Astrocyte (in vitro differentiated cells and primary cell): ENCODE data around the gene TOGARAM2. TPM values are rescaled to one million over a fixed set of nuclear protein-coding genes. Genes with fewer than 3 reads are reported as not detected.

Experiments
- DNase-seq: peaks from one replicate; pipeline ENCODE4 v3.0.0-alpha.2; 2010; ENCODE audit warnings: low read depth
- FAIRE-seq: peaks from 2 replicates; lab custom pipeline; 2011; peaks lifted over from hg19 to GRCh38; lab: Jason Lieb, UNC
- H2AFZ ChIP-seq: 2 replicates; pipeline ENCODE4 v1.6.0; 2012; ENCODE audit warnings: low read depth, low read length, inconsistent platforms
- H3K27ac ChIP-seq: 2 replicates; pipeline ENCODE4 v1.5.1; 2011; ENCODE audit warnings: low read depth, low read length, inconsistent platforms
- H3K27me3 ChIP-seq: 2 replicates; pipeline ENCODE4 v1.6.0; 2011; ENCODE audit warnings: low read length, inconsistent platforms; ENCODE audit not compliant: insufficient read depth
- H3K36me3 ChIP-seq: 2 replicates; pipeline ENCODE4 v1.5.1; 2011; ENCODE audit warnings: low read length, inconsistent platforms; ENCODE audit not compliant: insufficient read depth
- H3K4me1 ChIP-seq: 2 replicates; pipeline ENCODE4 v1.5.1; 2011; ENCODE audit warnings: low read length, inconsistent platforms; ENCODE audit not compliant: insufficient read depth
- H3K4me2 ChIP-seq: 2 replicates; pipeline ENCODE4 v1.6.0; 2012; ENCODE audit warnings: low read length, inconsistent platforms
- H3K4me3 ChIP-seq: 2 replicates; pipeline ENCODE4 v1.5.1; 2011; ENCODE audit warnings: low read depth, mild to moderate bottlenecking, low read length, inconsistent platforms; ENCODE audit not compliant: insufficient read depth
- H3K79me2 ChIP-seq: 2 replicates; pipeline ENCODE4 v1.6.0; 2012; ENCODE audit warnings: mild to moderate bottlenecking, low read length, inconsistent platforms; ENCODE audit not compliant: insufficient read depth
- H3K9ac ChIP-seq: 2 replicates; pipeline ENCODE4 v1.6.0; 2012; ENCODE audit warnings: mild to moderate bottlenecking, low read length, inconsistent platforms
- H3K9me3 ChIP-seq: 2 replicates; pipeline ENCODE4 v1.5.1; 2012; ENCODE audit warnings: low read depth, mild to moderate bottlenecking, low read length, inconsistent platforms; ENCODE audit not compliant: insufficient read depth
- H4K20me1 ChIP-seq: 2 replicates; pipeline ENCODE4 v1.6.0; 2012; ENCODE audit warnings: low read length, inconsistent platforms; ENCODE audit not compliant: insufficient read depth
- H3K27ac Mint-ChIP-seq: one replicate; pipeline ENCODE4 v1.8.0; 2021; ENCODE audit warnings: mild to moderate bottlenecking, mixed read lengths; ENCODE audit not compliant: unreplicated experiment
- H3K27me3 Mint-ChIP-seq: one replicate; pipeline ENCODE4 v1.8.0; 2021; ENCODE audit warnings: low read depth, mixed read lengths; ENCODE audit not compliant: unreplicated experiment
- H3K36me3 Mint-ChIP-seq: one replicate; pipeline ENCODE4 v1.8.0; 2021; ENCODE audit warnings: low read depth, mixed read lengths; ENCODE audit not compliant: unreplicated experiment
- H3K4me1 Mint-ChIP-seq: one replicate; pipeline ENCODE4 v1.8.0; 2021; ENCODE audit warnings: low read depth, mixed read lengths; ENCODE audit not compliant: unreplicated experiment
- H3K4me3 Mint-ChIP-seq: one replicate; pipeline ENCODE4 v1.8.0; 2021; ENCODE audit warnings: mild to moderate bottlenecking, moderate library complexity, mixed read lengths; ENCODE audit not compliant: unreplicated experiment
- H3K9me3 Mint-ChIP-seq: one replicate; pipeline ENCODE4 v1.8.0; 2021; ENCODE audit warnings: mild to moderate bottlenecking, mixed read lengths; ENCODE audit not compliant: unreplicated experiment
- EZH2 ChIP-seq: IDR thresholded peaks from 2 replicates; pipeline ENCODE4 v1.6.1; 2012; ENCODE audit warnings: mild to moderate bottlenecking, low read length, inconsistent platforms; ENCODE audit not compliant: insufficient read depth
- total RNA-seq: library from RNA; stranded (reverse); gene quantifications from 2 replicates; pipeline ENCODE4 v1.2.1, GENCODE V29; 2021
- TF ChIP-seq, protein P1 (sequence below): IDR thresholded peaks from 2 replicates; pipeline ENCODE4 v1.5.1; 2011; ENCODE audit warnings: low read depth, mild to moderate bottlenecking, inconsistent platforms, low read length, moderate library complexity; ENCODE audit not compliant: insufficient read depth

Gene TOGARAM2
- total RNA-seq, 1 donor from 2014 or later = 0.73 TPM

DNA sequence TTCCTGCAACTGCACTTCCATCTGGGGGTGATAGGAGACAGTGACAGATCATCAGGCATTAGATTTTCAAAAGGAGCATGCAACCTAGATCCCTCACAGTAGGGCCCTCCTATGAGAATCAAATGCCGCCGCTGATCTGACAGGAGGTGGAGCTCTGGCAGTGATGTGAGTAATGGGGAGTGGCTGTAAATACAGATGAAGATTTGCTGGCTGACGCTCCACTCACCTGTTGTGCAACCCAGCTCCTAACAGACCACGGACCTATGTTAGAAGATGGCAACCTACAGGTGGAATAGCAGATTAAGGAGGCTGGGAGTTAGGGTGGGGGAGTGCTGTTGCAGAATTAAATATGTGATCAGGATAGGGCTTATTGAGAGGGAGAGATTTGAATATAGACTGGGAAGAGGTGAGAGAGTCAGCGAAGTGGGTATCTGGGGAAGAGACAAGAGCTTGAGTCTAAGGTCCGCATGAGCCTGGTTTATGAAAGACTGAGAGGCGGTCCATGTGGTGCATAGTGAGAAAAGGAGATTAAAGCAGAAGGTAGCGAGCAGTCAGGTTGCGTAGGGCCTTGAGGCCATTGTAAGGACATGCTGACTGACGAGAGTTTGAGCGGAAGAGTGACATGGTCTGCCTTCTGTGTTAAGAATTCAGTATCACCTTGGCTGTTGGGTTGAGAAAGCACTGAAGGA is 31.3 kb upstream of the TOGARAM2 start:
- FAIRE-seq = no peak

DNA sequence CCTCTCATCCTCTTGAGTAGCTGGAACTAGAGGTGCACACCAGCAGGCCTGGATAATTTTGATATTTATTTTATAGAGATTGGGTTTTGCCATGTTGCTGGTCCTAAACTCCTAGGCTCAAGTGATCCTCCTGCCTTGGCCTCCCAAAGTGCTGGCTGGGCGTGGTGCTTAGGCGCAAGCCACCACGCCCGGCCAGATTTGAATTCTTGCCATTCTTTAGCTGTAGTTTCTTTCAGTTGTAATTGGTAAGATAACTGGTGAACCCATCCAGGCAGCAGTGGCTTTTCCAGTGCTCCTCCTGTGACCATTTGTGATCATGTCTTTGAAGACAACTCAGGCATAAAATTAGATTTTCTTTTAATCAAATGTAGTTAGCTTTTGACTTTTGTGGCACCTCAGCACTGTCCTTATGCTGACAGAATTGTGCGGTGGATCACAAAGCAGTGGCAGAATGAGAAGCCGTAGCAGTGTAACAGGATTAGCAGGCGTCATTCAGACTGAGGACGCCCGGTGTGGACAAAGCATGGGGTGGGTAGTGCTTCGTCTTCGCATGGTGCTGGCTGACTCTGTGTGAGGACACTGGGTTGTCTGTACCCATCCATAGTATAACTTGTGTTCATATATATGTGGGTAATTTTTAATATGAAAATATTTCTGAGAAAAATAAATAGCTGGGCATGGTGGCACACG is 30.0 kb upstream of the TOGARAM2 start:
- FAIRE-seq = no peak
- no peaks in the 10 kb centered on the region for H3K27me3 ChIP-seq
- no peak overlapping the region for H3K27ac Mint-ChIP-seq
- H3K79me2 ChIP-seq = no peaks in the 10 kb centered on the region
- H3K4me3 Mint-ChIP-seq = no peak overlapping the region
- H3K4me1 Mint-ChIP-seq = peaks cover 14% of the 10 kb centered on the region
- no peak overlapping the region for H3K27ac ChIP-seq
- peaks cover 25% of the 10 kb centered on the region for H3K36me3 Mint-ChIP-seq
- no peak for DNase-seq
- peaks cover 12% of the 10 kb centered on the region for H3K9me3 Mint-ChIP-seq
- peaks cover 25% of the 10 kb centered on the region for H3K36me3 ChIP-seq
- H3K4me2 ChIP-seq = no peak overlapping the region
- peaks cover 34% of the 10 kb centered on the region for H4K20me1 ChIP-seq
- H3K4me1 ChIP-seq = no peaks in the 10 kb centered on the region
- H2AFZ ChIP-seq = no peak overlapping the region
- no peak overlapping the region for H3K9ac ChIP-seq
- H3K9me3 ChIP-seq = no peaks in the 10 kb centered on the region
- H3K27me3 Mint-ChIP-seq = no peaks in the 10 kb centered on the region
- TF ChIP-seq, protein P1, sequence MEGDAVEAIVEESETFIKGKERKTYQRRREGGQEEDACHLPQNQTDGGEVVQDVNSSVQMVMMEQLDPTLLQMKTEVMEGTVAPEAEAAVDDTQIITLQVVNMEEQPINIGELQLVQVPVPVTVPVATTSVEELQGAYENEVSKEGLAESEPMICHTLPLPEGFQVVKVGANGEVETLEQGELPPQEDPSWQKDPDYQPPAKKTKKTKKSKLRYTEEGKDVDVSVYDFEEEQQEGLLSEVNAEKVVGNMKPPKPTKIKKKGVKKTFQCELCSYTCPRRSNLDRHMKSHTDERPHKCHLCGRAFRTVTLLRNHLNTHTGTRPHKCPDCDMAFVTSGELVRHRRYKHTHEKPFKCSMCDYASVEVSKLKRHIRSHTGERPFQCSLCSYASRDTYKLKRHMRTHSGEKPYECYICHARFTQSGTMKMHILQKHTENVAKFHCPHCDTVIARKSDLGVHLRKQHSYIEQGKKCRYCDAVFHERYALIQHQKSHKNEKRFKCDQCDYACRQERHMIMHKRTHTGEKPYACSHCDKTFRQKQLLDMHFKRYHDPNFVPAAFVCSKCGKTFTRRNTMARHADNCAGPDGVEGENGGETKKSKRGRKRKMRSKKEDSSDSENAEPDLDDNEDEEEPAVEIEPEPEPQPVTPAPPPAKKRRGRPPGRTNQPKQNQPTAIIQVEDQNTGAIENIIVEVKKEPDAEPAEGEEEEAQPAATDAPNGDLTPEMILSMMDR = no peak
- no peak for TF ChIP-seq EZH2
- H3K4me3 ChIP-seq = no peak overlapping the region

More for the DNA sequence above, 31.3 kb upstream of the TOGARAM2 start:
- H3K4me1 ChIP-seq = no peaks in the 10 kb centered on the region
- no peaks in the 10 kb centered on the region for H3K27me3 Mint-ChIP-seq
- H3K9me3 ChIP-seq = no peaks in the 10 kb centered on the region
- no peak overlapping the region for H3K27ac ChIP-seq
- peaks cover 12% of the 10 kb centered on the region for H3K9me3 Mint-ChIP-seq
- no peaks in the 10 kb centered on the region for H3K27me3 ChIP-seq
- peaks cover 2% of the 10 kb centered on the region for H3K79me2 ChIP-seq
- H3K4me2 ChIP-seq = no peak overlapping the region
- H2AFZ ChIP-seq = no peak overlapping the region
- H3K9ac ChIP-seq = no peak overlapping the region
- no peak overlapping the region for H3K4me3 ChIP-seq
- H3K4me3 Mint-ChIP-seq = no peak overlapping the region
- peaks cover 36% of the 10 kb centered on the region for H3K36me3 ChIP-seq
- peaks cover 42% of the 10 kb centered on the region for H4K20me1 ChIP-seq
- H3K36me3 Mint-ChIP-seq = peaks cover 27% of the 10 kb centered on the region
- H3K4me1 Mint-ChIP-seq = peaks cover 10% of the 10 kb centered on the region
- DNase-seq = no peak
- TF ChIP-seq, protein P1 = no peak
- TF ChIP-seq EZH2 = no peak
- no peak overlapping the region for H3K27ac Mint-ChIP-seq
